H1 (cell line): ENCODE results near the gene SH3RF3.

ENCODE experiments used
- GABPA ChIP-seq: IDR thresholded peaks from 2 replicates; pipeline ENCODE4 v1.6.1; 2011; ENCODE audit warnings: mild to moderate bottlenecking, low read length, moderate library complexity, borderline replicate concordance; ENCODE audit not compliant: insufficient read depth
- JUN ChIP-seq: IDR thresholded peaks from 2 replicates; pipeline ENCODE4 v1.6.1; 2011; ENCODE audit warnings: low read depth, mild to moderate bottlenecking, improper control_type of control experiment, low read length
- JUND ChIP-seq: IDR thresholded peaks from 2 replicates; pipeline ENCODE4 v1.6.1; 2011; ENCODE audit warnings: mild to moderate bottlenecking, improper control_type of control experiment, low read length
- KDM5A ChIP-seq: fragments of 200-600 bp; IDR thresholded peaks from 2 replicates; pipeline ENCODE4 v1.7.1; 2012; ENCODE audit warnings: mild to moderate bottlenecking, low read length, inconsistent platforms, mixed read lengths
- PHF8 ChIP-seq: fragments of 200-600 bp; sonication (generic); conservative IDR thresholded peaks from 2 replicates; pipeline ENCODE4 v1.7.1; 2012; ENCODE audit warnings: low read depth, mild to moderate bottlenecking, inconsistent platforms, low read length, moderate library complexity
- POLR2AphosphoS5 ChIP-seq: IDR thresholded peaks from 2 replicates; pipeline ENCODE4 v1.6.1; 2011; ENCODE audit warnings: low read depth, low read length
- RXRA ChIP-seq: IDR thresholded peaks from 2 replicates; pipeline ENCODE4 v1.6.1; 2011; ENCODE audit warnings: low read depth, mild to moderate bottlenecking, low read length, moderate library complexity; ENCODE audit not compliant: insufficient read depth
- SP1 ChIP-seq: IDR thresholded peaks from 2 replicates; pipeline ENCODE4 v1.6.1; 2011; ENCODE audit warnings: low read depth, low read length
- TEAD4 ChIP-seq: IDR thresholded peaks from 2 replicates; pipeline ENCODE4 v1.6.1; 2012; ENCODE audit warnings: low read depth, low read length, inconsistent platforms, mixed read lengths
- YY1 ChIP-seq: IDR thresholded peaks from 2 replicates; pipeline ENCODE4 v1.6.1; 2011; ENCODE audit warnings: low read depth, mild to moderate bottlenecking, low read length
- TF ChIP-seq, protein P1 (sequence below), 3 experiments: IDR thresholded peaks; 1 replicate in 2 of 3; 2 replicates in 1 of 3; pipeline versions ENCODE4 v1.5.1 to v1.6.1; 2011; ENCODE audit warnings: low read length in 3 of 3, mild to moderate bottlenecking in 3 of 3, inconsistent platforms in 2 of 3, low read depth in 1 of 3, moderate library complexity in 1 of 3; ENCODE audit not compliant: insufficient read depth in 1 of 3; ENCODE audit errors: control extremely low read depth in 1 of 3
- TF ChIP-seq, protein P2 (sequence below): IDR thresholded peaks from 2 replicates; pipeline ENCODE4 v1.6.1; 2012; ENCODE audit warnings: inconsistent platforms
- TF ChIP-seq, protein P3 (sequence below): IDR thresholded peaks from 2 replicates; pipeline ENCODE4 v1.6.1; 2011; ENCODE audit warnings: low read length, improper control_type of control experiment
- TF ChIP-seq, protein P4 (sequence below): IDR thresholded peaks from 2 replicates; pipeline ENCODE4 v1.6.1; 2011; ENCODE audit warnings: low read depth, mild to moderate bottlenecking, low read length; ENCODE audit not compliant: insufficient read depth

DNA sequence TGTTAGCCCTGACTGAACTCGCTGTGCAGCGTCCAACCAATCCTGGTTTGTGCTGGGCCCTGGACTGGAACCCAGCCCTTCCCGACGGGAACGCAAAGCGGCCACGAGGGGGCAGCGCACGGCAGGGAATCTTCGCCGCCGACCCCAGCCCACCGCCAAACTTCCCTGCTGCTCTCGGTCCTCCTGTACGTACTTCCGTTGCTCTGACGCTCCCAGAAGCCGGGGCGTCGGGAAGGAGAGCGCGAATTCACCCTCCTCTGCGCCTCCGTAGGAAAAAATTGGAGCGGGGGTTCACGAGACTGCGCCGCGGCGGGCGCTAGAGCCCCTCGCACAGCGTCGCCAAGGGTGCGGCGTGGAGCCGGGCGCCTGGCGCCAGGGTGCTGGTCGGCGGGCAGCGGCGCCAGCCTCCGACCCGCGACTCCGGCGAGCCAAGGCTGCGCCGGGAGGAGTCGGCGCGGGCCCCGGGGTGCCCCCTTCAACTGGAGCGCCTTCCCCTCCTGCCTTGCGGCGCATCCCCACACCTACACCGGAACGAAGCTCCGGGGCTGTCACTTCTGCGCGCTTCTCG is 873 bp upstream of the SH3RF3 start:
- TF ChIP-seq, protein P1, sequence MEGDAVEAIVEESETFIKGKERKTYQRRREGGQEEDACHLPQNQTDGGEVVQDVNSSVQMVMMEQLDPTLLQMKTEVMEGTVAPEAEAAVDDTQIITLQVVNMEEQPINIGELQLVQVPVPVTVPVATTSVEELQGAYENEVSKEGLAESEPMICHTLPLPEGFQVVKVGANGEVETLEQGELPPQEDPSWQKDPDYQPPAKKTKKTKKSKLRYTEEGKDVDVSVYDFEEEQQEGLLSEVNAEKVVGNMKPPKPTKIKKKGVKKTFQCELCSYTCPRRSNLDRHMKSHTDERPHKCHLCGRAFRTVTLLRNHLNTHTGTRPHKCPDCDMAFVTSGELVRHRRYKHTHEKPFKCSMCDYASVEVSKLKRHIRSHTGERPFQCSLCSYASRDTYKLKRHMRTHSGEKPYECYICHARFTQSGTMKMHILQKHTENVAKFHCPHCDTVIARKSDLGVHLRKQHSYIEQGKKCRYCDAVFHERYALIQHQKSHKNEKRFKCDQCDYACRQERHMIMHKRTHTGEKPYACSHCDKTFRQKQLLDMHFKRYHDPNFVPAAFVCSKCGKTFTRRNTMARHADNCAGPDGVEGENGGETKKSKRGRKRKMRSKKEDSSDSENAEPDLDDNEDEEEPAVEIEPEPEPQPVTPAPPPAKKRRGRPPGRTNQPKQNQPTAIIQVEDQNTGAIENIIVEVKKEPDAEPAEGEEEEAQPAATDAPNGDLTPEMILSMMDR (IDR thresholded peaks at IDR 0.05; ENCODE audit: control extremely low read depth in 1 of 3, insufficient read depth in 1 of 3, low read depth in 1 of 3, low read length in 3 of 3): peak; percentile 81 to 90 (median 87)
- TF ChIP-seq, protein P2, sequence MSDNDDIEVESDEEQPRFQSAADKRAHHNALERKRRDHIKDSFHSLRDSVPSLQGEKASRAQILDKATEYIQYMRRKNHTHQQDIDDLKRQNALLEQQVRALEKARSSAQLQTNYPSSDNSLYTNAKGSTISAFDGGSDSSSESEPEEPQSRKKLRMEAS: no peak
- TF ChIP-seq YY1: 0 out of 2 replicates have a peak, but pooled peaks have one; percentile 24
- peak; percentile 66; the same call in 1 of the 2 replicates for TF ChIP-seq GABPA
- no peak for TF ChIP-seq PHF8
- no peak for TF ChIP-seq TEAD4
- TF ChIP-seq, protein P3, sequence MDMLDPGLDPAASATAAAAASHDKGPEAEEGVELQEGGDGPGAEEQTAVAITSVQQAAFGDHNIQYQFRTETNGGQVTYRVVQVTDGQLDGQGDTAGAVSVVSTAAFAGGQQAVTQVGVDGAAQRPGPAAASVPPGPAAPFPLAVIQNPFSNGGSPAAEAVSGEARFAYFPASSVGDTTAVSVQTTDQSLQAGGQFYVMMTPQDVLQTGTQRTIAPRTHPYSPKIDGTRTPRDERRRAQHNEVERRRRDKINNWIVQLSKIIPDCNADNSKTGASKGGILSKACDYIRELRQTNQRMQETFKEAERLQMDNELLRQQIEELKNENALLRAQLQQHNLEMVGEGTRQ: no peak
- no peak for TF ChIP-seq RXRA
- no peak for TF ChIP-seq POLR2AphosphoS5
- TF ChIP-seq JUN: no peak
- TF ChIP-seq, protein P4, sequence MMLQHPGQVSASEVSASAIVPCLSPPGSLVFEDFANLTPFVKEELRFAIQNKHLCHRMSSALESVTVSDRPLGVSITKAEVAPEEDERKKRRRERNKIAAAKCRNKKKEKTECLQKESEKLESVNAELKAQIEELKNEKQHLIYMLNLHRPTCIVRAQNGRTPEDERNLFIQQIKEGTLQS: no peak
- no peak for TF ChIP-seq KDM5A
- no peak for TF ChIP-seq SP1
- TF ChIP-seq JUND: 0 out of 2 replicates have a peak, but pooled peaks have one; percentile 28
